ENCODE results near the gene PAK2. TPM values are rescaled to one million over a fixed set of nuclear protein-coding genes. Genes with fewer than 3 reads are reported as not detected.

Gene PAK2
- total and polyA plus RNA-seq, 9 of the 15 experiments (the other 6 are each of a cell fraction or from before 2014, with no cell fraction given) = 13.2 to 72.4 (median 35.7) TPM

DNA sequence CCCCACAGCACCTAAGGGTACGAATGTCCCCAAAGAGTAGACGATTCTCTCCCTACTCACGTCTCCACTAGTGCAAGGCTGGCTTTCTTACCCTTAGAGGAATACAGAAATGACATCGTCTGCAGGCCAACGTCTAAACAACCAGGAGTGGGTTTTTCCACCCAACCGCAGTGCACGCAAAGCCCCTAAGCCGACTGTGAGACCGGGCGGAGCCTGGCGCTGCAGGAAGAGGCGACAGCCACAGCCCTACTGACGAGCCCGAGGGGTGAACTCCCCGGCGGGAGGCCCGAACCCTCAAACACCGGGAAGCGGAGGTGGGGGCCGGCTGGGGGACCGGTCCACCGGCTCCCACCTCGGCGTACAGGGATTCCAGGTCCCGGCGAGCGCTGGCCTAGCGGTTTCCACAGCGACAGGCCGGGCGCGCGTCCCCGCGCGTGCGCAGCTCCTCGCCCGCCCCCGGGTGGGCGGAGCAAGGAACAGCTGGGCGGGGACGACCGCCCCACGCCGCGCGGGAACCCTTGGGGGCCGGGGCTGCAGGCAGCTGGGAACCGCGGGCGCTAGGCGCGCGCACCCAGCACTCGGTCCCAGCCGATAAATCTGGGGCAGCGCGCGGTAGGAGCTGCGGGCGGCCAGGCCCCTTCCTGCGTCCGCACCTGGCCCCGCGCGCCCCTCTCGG, 27.7 kb upstream of the PAK2 start, which contains the start of the genes CEP19 and PIGX (continued):
- TF ChIP-seq, protein P1, sequence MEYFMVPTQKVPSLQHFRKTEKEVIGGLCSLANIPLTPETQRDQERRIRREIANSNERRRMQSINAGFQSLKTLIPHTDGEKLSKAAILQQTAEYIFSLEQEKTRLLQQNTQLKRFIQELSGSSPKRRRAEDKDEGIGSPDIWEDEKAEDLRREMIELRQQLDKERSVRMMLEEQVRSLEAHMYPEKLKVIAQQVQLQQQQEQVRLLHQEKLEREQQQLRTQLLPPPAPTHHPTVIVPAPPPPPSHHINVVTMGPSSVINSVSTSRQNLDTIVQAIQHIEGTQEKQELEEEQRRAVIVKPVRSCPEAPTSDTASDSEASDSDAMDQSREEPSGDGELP (CRISPR knock-in tag; IDR thresholded peaks at IDR 0.05; ENCODE audit: borderline replicate concordance) = peak; percentile 96
- TF ChIP-seq SAFB (IDR thresholded peaks at IDR 0.05; ENCODE audit: borderline replicate concordance, low read depth, low read length) (peak; percentile 94), TFAM (CRISPR knock-in tag; conservative IDR thresholded peaks at IDR 0.05) (no peak), PTBP1 (IDR thresholded peaks at IDR 0.05; ENCODE audit: low read depth, low read length) (no peak), KDM1A (IDR thresholded peaks at IDR 0.05) (no peak), FOXP1 (CRISPR knock-in tag; IDR thresholded peaks at IDR 0.05) (peak; percentile 69; the same call in 1 of the 2 replicates), ZBTB7A (IDR thresholded peaks at IDR 0.05; ENCODE audit: borderline replicate concordance, control insufficient read depth, low read depth, low read length) (peak; percentile 66; the same call in 1 of the 2 replicates), ZNF212 (CRISPR knock-in tag; IDR thresholded peaks at IDR 0.05) (no peak), ZFP30 (CRISPR knock-in tag; IDR thresholded peaks at IDR 0.05; ENCODE audit: borderline replicate concordance) (no peak), IFI16 (CRISPR knock-in tag; IDR thresholded peaks at IDR 0.05) (no peak), ARID1B (IDR thresholded peaks at IDR 0.05) (no peak), EP300 (IDR thresholded peaks at IDR 0.05; ENCODE audit: low read length) (0 out of 2 replicates have a peak, but pooled peaks have one; percentile 2), SNIP1 (IDR thresholded peaks at IDR 0.05; ENCODE audit: low read depth) (no peak), CTBP1 (IDR thresholded peaks at IDR 0.05; ENCODE audit: borderline replicate concordance) (peak; percentile 93), TEAD2 (tag; IDR thresholded peaks at IDR 0.05) (no peak), SPI1 (IDR thresholded peaks at IDR 0.05; ENCODE audit: borderline replicate concordance, low read depth, low read length) (no peak)
- TF ChIP-seq, protein P2, sequence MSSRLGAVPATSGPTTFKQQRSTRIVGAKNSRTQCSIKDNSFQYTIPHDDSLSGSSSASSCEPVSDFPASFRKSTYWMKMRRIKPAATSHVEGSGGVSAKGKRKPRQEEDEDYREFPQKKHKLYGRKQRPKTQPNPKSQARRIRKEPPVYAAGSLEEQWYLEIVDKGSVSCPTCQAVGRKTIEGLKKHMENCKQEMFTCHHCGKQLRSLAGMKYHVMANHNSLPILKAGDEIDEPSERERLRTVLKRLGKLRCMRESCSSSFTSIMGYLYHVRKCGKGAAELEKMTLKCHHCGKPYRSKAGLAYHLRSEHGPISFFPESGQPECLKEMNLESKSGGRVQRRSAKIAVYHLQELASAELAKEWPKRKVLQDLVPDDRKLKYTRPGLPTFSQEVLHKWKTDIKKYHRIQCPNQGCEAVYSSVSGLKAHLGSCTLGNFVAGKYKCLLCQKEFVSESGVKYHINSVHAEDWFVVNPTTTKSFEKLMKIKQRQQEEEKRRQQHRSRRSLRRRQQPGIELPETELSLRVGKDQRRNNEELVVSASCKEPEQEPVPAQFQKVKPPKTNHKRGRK (tag; IDR thresholded peaks at IDR 0.05) = no peak
- TF ChIP-seq, protein P3, sequence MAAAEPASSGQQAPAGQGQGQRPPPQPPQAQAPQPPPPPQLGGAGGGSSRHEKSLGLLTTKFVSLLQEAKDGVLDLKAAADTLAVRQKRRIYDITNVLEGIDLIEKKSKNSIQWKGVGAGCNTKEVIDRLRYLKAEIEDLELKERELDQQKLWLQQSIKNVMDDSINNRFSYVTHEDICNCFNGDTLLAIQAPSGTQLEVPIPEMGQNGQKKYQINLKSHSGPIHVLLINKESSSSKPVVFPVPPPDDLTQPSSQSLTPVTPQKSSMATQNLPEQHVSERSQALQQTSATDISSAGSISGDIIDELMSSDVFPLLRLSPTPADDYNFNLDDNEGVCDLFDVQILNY (CRISPR knock-in tag; IDR thresholded peaks at IDR 0.05) = no peak
